NCI-H2107 treated with DMSO at 0.1 percent for 48 hours (cell line): ENCODE measurements around the gene DNAAF1.
A peak's percentile ranks its signal among the peaks of the same experiment; 100 is the strongest.
"Not testable (repeated sequence)": the region's sequence is repeated elsewhere in the genome, so short reads cannot be mapped to it uniquely, and the experiment has no call there.

ENCODE experiments used
- DNase-seq: peaks from one replicate; lab custom pipeline; 2025; ENCODE audit not compliant: unreplicated experiment; lab: John Stamatoyannopoulos, UW

DNAAF1 gene

DNA sequence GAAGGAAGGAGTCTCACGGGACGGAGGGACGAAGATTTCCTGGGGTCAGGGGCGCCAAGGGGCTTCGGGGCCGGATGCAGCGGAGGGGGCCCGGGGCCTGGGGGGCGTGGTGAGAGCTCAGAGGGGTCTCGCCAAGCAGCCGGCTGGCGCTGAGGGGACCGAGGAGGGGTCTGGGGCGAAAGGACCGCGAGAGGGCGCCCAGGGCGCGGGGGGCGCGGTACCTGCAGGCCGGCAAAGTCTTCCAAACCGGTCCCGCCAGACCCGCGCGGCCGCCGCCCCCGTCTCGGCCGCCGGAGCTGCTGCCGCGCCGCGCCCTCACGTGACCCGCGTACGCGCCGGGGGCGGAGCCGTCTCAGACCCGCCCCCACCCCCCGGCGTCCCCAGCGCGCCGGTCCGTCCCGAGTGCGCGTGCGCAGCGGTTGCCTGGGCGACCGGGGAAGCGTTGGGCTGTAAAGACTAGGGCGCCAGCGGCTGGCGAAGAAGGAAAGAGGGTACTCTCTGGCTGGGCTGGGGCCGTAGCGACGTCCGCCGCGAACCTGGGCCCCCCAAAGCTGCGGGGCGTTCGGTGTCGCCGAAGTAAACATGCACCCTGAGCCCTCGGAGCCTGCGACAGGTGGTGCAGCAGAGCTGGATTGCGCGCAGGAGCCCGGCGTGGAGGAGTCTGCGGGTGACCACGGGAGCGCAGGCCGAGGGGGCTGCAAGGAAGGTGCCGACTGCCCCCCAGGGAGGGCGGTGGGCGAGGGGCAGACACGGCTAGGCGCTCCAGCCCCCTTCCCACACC lies at the start of gene DNAAF1, which contains the start of gene HSDL1:
Gene DNAAF1, plus strand, starts transcription at position 450 of the 781 bp plus-strand sequence. Its CDS starts 133 bp downstream, at position 583.
Gene HSDL1, minus strand, starts transcription at position 319 of the 781 bp plus-strand sequence. CDS start 13,856 bp downstream, outside the sequence.
- DNase-seq, result peak; percentile 64

GRCh38 chr16:84095466-84095865 lies 49.6 kb upstream of the DNAAF1 start:
- no peak for DNase-seq

DNA sequence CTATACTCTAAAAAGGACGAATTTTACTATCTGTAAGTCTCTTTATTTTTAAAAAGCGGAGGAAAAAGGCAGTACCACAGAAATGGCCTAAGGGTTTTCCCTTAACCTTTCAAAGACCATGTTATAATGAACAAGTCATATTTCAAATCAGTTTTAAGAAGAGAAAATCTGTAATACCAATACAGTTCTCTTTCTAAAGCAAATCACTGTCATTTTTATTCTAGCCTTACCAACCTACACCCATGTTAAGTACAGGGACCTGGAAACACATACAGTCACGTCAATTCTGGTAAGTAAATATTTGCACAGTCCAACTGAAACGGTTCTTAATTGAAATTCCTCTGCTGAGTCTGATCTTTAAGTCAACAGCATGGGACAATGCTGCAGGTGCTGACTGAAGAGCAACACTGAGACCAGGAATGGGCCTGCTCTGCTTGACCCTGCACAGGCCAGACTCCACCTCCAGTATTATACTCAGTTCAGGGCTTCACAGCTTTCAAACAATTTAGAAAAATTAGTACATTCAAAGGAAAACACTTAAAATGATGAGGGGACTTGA lies 48.6 kb upstream of the DNAAF1 start:
- DNase-seq, result peak; percentile 9

- peak; percentile 7 for DNase-seq
These were observed 46.2 kb upstream of the DNAAF1 start for GRCh38 chr16:84098939-84099338.

DNA sequence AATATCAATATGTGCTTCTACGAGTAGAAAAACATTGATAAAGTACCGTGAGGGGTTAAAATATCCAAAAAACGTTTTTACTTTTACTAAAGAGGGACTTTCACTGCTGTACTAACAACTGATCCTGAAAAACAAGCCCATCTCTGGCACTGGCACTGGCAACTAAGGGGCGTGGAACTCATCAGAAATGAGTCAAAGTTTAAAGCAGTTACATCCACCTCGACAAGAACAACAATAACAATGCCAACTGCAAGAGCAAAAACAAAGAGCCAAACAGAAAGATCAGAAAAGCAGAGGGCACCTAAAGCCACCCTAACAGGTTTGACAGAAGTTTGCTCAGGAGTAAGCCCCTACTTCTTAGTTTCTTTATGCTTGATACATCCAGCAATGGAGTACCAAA lies 41.4 kb upstream of the DNAAF1 start:
- DNase-seq, result no peak

DNA sequence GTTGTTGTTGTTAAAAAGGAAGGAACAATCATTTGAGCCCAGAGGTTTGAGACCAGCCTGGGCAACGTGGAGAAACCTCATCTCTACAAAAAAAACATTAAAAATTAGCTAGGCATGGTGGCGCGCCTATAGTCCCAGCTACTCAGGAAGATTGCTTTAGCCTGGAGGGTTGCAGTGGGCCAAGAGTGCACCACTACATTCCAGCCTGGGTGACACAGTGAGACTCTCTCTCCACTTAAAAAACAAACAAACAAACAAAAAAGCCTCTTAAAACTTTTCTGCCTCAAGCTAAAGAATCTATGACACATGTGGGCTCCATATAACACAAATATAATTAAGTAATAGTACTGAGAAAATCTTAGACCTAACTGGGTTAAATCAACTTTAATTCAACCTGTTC lies 40.9 kb upstream of the DNAAF1 start:
- no peak for DNase-seq

DNA sequence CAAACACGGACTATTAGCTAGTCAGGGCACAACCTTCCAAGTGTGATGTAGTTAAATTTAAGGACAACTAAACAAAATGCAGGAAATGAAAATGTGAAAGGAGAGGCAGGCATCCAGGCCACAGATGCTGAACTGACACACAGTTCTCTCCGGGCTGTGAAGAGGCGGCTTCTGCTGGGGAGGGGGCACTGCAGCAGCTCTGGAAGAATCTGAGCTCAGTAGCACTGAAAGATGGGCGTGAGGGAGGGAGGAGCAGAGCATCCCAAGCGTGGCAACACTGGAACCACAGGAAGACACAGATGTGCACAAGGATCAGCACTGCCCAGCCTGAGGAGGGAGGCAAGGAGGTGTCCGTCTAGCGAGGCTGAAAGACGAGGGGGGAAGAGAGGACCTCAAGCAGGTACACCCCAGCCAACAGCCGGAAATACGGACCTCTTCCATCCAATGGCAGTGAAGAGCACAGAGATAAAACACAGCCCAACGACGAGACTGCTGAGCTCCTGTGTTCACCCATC lies 39.8 kb upstream of the DNAAF1 start:
- DNase-seq, result no peak

DNA sequence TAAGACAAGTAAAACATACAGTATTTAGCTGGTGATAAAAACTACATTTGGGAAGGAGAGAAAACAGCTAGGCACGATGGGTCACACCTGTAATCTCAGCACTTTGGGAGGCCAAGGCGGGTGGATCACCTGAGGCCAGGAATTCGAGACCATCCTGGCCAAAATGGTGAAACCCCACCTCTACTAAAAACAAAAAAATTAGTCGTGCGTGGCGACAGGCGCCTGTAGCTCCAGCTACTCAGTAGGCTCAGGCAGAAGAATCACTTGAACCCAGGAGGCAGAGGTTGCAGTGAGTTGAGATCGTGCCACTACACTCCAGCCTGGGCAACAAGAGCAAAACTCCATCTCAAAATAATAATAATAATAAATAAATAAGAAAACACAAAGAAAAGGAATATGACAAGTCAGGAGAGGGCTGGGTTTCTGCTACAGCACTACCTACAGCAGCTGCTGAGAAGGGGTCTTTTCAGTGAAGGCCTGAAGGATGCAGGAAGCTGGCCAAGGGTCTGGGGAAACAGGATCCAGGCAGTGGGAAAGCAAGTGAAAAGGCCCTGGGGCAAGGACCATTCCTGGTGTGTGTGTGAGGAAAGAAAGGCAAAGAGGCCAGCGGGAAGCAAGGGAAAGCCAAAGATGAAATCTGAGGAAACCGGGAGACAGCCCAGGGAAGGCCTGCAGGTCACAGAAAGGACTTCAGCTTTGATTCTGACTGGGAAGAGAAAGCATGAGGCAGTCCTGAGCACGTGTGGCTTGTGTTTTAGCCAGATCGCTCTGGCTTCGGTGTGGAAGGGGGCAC lies 39.0 kb upstream of the DNAAF1 start:
- no peak for DNase-seq

- no peak for DNase-seq
These were observed 37.2 kb upstream of the DNAAF1 start for GRCh38 chr16:84107921-84108320.

- DNase-seq, result no peak
These were observed 35.3 kb upstream of the DNAAF1 start for GRCh38 chr16:84109598-84110335.

DNA sequence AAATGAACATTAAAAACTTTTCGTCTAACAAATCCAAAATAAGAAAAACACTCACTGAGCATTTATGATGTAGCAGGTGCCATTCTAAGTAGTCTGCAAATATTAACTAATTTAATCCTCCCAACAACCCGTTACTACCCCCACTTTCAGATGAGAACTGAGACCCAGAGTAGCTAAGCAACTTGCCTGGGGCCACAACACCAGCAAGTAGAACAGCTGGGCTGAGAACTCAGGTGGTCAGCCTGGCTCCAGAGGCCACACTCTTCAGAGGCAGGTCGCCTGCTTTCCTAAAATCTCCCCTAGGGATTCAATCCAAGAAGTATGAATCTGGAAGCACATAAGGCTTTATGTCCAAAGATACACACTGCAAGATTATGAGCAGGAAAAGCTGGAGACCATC lies 34.6 kb upstream of the DNAAF1 start:
- no peak for DNase-seq

GRCh38 chr16:84111525-84111924 lies 33.6 kb upstream of the DNAAF1 start:
- no peak for DNase-seq

DNA sequence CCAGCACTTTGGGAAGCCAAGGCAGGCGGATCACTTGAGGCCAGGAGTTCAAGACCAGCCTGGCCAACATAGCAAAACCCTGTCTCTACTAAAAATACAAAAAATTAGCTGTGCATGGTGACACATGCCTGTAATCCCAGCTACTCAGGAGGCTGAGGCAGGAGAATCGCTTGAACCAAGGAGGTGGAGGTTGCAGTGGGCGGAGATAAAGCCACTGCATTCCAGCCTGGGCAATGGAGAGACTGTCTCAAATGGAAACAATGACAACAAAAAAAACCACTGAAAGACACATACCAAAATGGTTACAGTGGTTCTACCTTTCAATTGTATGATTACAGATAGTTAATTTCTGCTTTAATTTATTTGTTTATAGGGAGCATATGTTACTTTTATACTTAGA lies 33.2 kb upstream of the DNAAF1 start:
- DNase-seq, result not testable (repeated sequence)

- DNase-seq, result peak; percentile 37
These were observed 29.0 kb upstream of the DNAAF1 start for GRCh38 chr16:84115919-84116719.

DNA sequence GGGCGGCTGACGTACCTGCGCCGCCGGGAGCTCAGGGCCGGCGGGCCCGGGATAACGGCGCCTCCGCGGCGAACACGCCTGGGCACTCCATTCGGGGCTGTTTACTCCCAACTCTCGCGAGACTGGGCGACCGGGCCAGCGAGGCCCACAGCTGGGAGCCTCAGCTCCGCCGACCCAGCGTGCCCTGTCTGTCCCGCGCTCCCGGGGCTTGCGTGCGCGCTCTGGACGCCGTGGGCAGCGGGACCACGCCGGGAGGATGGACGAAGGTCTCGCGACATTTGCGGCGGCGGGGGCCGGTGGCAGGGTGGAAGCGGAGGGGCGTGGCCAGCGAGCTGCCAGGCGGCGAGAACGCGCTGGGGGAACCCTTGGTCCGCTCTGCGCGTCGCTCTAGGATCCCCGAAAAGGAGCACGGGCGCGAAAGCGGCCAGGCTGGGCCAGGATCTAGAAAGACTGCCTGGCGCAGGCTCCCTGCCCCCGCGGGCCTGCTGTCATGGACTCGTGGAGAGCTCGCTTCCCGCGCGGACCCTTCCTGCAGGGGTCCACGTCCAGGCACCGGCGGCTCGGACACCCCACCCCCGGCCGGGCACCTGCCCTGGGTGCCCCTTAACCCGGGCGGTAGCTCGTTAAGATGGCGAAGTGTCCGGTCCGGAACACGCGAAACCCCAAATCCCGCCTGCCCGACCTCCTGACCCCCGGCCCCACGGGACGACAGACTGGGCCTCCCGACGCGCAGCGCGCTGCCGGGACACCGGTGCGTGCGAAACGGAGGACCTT lies 28.2 kb upstream of the DNAAF1 start, which contains the start of gene MBTPS1:
Gene MBTPS1, minus strand, starts transcription at position 223 of the 774 bp plus-strand sequence. CDS start 15,159 bp downstream, outside the sequence.
- DNase-seq, result peak; percentile 90

- no peak for DNase-seq
These were observed 27.6 kb upstream of the DNAAF1 start for GRCh38 chr16:84117494-84117843.

- not testable (repeated sequence) for DNase-seq
These were observed 26.8 kb upstream of the DNAAF1 start for GRCh38 chr16:84118315-84118714.

DNA sequence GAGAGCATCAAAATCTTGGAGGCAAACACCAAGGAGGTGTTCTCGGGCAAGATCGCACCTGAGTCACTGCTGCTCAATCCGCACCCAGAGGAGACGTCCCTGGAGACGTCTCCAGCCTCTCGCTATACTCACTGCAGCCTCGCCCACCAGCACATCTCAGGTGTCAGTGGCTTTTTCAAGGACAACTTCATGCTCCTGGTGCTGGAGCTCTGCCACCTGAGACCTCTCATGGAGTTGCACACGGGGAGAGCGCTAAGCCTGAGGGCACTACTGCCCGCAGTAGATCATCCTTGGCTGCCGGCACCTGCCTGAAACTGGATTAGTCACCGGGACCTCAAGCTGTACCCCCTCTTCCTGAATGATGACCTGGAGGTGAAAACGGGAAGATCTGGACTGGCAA lies 25.7 kb upstream of the DNAAF1 start:
- peak; percentile 58 for DNase-seq

GRCh38 chr16:84120023-84120422 lies 25.1 kb upstream of the DNAAF1 start:
- no peak for DNase-seq
